Kidney capillary endothelial cell (primary cell): Measurements from ENCODE around the gene SLC19A3.
"Not testable (repeated sequence)": the region's sequence is repeated elsewhere in the genome, so short reads cannot be mapped to it uniquely, and the experiment has no call there.

Experiments
- DNase-seq: peaks from one replicate; pipeline ENCODE4 v3.0.0-alpha.2; 2018; ENCODE audit warnings: low spot score

Gene SLC19A3

DNA sequence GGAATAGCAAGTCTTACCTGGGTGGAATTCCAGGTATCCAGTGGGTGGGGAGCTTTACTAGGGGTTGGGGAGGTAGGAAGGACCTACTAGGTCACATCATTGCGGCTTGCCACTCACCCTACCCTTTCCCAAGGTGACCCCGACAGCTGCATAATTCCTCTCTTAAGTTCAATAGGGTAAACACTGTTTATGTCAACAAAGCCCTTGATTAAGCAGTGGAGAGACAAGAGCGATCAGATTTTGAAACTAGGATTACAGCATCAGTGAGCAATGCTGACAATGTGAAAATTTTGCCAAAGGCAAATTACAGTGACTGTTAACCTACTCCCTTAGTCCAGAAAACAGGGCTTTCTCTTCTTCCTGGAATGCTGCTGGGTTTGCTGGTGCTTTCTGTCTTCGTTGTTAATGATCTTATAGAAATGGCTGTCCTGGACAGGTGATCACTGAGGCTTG, 14.5 kb downstream of the SLC19A3 start:
- no peak for DNase-seq

DNA sequence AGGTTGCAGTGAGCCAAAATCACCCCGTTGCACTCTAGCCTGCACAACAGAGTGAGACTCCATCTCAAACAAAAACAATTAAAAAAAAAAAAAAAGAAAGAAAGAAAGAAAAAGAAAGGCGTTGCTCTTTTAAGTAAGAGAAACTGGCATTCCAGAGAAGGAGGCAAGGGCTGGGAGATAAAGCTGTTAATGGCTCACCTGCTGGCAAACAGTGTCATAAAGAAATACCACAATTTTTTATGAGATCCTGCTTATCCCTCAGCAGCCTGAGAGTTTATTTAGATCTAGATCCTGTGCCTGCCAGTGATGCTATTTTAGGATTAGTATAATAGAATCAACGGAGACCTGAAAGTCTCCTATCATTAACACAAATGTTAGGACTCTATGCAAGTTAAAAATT, 16.3 kb downstream of the SLC19A3 start:
- no peak for DNase-seq

DNA sequence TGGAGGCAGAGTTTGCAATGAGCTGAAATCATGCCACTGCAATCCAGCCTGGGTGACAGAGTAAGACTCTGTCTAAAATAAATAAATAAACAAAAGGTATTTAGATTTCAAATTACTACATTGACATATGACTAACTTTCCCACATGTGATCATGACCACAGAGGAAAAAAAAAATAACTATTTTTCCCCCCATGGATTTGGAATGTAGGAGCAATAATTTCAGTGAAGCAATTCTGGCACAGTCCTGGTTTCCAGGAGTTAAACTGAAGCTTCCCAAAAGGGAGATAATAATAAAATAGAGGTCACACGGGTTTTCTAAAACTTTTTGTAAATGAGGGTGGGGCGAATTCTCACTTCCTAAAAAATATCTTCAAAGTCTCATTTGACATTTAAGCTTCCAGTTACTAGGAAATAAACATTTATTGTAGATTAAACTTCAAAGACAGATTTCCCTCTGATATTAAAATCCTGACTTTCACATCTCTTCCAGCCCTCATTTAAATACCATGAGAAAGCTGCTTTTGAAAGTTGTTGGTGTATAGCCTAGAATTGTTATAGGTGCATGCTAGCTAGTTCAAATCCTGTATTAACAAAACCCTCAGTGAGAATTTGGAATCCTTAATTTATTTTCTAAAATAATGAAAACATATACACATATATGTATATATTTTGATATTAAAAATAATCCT, 20.7 kb downstream of the SLC19A3 start:
- no peak for DNase-seq

DNA sequence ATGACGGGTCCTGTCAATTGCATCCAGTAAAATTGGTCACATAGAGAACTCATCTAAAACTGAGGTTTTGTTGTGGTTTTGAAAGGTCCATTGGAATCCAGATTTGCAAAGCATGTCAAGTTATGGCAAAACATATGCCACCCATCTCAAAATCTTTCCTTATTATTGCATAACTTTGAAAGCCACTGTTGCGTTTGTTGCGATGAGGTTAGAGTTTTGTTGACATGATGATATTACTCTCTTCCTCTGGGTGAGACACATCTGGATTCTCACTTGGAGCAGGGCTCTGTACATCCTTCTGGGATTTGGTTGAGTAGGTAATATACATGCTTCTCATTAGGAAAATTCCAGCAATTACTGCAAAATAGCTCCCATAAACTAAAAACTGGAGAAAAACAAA, 30.6 kb downstream of the SLC19A3 start:
- no peak for DNase-seq

DNA sequence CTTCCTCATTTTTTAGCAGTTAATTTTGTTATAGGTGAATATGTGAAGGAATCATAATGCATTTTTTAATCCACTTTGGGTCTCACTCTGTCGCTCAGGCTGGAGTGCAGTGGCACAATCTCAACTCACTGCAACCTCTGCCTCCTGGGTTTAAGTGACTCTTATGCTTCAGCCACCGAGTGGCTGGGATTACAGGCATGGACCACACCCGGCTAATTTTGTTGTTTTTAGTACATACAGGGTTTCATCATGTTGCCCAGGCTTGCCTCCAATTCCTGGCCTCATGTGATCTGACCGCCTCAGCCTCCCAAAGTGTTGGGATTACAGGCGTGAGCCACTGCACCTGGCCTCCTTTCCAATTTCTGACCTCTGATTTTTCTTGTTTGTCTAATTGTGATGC, 33.6 kb downstream of the SLC19A3 start:
- no peak for DNase-seq

DNA sequence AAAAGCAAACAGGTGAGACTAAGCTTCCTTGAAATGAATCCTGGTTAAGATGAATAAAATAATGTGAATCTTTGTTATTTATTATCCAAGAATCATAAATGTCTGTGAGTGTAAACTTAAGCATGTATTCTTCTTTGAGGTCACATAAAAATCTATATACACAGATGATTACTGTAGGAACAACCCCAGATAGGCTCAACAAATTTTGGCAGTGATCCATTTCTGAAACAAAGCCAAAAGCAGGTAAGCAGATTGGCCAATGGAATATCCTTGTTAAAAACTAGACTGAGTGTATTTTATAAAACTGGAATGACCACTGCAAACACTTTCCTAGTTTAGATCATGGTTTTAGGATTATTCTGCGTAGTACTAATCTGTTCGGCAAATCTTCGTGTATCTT, 39.9 kb downstream of the SLC19A3 start:
- DNase-seq = no peak

DNA sequence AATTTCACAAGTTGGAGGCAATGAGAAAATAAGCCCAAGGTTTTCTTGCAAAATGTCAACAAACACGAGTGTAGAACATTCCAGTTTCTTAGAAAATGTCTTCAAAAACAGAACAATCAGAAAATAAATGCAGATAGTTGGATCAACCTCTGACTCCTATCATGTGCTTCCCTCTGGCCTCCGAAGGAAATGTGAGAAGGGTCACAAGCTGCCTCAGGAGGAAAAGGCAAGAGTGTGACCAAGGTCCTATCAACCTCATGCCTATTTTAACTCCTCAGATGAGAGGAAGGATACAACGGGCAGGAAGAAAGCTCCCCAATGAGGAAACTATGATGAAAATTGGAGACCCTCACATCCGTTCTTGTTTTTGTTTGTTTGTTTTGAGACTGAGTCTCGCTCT, 43.3 kb downstream of the SLC19A3 start:
- no peak for DNase-seq

DNA sequence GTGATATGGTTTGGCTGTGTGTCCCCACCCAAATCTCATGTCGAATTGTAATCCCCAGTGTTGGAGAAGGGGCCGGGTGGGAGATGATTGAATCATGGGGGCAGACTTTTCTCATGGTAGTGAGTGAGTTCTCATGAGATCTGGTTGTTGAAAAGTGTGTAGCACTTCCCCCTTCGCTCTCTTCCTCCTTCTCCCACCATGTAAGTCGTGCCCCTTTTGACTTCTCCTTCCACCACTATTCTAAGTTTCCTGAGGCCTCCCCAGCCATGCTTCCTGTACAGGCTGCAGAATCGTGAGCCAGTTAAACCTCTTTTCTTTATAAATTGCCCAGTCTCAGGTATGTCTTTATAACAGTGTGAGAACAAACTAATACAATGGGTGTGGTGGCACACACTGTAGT, 44.2 kb downstream of the SLC19A3 start:
- not testable (repeated sequence) for DNase-seq

DNA sequence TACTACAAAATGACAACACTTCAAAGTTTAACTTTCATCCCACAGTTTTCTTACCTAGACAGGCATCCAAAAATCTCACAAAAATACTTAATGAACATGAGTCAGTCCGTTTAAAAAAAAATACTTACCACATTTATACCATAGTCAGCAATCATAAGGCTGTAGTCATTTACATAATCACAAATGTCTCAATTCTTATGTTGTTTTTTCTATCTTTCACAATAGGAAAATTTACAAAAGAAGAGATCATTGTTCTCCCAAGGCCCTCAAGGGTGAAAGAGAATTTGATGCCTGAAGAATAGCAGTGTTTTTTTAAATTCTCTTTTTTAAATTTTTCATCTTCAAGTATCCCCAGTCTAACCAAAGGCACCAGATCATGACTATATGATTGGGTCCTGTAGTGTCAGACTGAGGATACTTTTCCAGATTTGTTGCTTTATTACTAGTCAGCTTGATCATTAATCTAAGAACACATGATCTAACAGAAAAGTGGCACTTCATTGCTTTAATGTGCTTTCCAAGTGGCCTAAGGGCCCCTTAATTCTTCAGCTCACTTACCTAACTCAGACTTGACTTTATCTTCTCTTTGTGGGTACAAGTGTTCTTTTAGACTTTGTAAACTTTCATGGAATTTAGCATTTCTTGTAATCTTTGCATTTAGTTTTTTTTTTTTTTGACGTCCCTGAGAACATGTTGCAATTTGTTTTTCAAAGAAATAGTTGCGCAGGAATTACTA, 46.5 kb downstream of the SLC19A3 start:
- no peak for DNase-seq

DNA sequence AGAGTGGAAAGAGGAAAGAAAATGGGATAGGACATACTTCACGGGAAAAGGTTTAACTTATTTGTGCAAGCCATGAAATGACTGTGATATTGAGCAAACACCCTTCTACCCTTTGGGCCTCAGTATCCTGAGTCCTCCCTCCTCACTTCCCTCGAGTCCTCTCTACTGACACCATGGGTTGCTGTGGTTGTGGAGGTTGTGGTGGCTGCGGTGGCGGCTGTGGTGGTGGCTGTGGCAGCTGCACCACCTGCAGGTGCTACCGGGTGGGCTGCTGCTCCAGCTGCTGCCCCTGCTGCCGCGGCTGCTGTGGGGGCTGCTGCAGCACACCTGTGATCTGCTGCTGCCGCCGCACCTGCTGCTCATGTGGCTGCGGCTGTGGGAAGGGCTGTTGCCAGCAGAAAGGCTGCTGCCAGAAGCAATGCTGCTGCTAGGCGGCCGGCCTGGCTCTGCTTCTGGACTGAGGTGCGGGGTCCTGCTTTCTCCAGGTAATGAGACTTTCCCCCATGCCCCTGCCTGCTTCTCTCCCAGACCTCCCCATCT, 51.1 kb downstream of the SLC19A3 start, which contains the start of gene SCYGR5:
Gene SCYGR5, plus strand, starts transcription at position 174 of the 540 bp plus-strand sequence. Its CDS starts 0 bp downstream, at position 174.
- DNase-seq = not testable (repeated sequence)

DNA sequence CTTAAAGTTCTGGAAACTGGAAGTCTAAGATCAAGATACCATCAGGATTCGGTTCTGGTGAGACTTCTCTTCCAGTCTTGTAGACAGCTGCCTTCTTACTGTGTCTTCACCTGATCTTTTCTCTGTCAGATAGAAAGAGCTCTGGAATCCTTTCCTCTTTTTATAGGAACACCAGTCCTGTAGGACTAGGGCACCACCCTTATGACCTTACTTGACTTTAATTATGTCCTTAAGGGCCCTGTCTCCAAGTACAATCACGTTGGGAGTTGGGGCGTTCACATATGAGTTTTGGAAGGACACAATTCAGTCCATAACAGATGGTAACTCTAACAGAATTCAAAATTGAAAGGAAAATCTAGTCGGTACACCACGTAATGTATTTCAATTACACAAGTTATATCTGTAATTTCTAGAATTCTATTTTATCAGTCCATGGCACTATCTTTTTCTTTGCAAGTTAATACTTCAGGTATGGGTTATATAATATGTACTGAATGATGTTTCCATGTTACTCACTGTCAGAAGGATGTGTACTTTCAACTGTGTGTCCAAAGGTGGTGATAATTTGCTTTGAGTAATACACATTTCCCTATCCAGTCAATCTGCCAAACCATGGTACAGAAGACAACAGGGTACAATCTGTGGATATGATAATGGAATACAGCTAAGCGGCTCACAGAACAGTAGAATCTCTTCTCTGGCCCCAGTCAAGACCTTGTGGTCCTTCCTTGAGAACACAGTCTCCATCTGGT, 52.5 kb downstream of the SLC19A3 start:
- no peak for DNase-seq

DNA sequence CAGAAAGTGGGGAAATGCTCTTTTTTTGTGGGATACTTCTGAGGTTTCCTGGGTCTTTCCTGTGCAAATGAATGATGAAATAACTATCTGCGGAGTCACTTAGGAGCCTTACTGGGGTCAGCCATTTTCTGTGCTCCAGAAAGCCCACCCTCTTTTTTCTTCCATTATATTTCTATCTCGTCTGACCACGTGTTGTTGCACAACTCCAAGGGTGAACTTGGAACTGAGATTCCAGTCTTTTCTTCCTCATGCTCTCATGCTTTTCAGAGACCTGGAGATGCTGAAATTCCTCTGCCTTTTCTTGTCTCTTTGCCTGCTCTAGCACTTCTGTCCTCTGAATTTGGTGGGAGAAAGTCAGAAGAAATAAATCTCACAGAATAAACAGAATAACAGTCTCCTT, 56.0 kb downstream of the SLC19A3 start:
- no peak for DNase-seq

DNA sequence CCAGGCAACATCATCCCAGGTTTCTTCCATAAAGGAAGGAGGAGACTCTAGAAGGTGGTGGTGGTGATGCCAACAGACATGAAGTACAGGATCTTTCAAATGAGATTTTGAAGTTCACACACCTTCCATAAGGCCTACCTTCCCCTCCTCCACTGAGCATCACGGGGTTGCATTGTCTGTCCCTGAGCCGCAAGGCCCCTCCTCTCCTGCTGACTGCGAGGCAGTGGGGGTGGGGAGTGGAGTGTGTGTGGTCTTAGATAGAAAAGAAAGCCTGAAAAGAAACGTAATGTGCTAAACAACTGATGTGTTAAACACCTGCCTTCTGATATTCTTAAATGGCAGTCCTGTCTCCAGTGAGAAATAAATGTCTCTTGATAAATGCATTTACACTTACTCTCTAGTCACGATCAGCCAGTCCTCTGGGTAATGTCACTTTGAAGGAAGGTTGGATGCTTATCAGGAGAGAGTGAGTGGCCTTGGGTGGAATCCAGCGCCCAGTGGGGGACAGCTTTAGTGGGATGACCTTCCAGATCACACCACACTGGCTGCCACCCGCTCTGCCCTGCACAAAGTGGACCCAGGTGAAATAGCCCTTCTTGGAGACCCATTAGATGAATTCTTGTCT, 56.7 kb downstream of the SLC19A3 start:
- no peak for DNase-seq

DNA sequence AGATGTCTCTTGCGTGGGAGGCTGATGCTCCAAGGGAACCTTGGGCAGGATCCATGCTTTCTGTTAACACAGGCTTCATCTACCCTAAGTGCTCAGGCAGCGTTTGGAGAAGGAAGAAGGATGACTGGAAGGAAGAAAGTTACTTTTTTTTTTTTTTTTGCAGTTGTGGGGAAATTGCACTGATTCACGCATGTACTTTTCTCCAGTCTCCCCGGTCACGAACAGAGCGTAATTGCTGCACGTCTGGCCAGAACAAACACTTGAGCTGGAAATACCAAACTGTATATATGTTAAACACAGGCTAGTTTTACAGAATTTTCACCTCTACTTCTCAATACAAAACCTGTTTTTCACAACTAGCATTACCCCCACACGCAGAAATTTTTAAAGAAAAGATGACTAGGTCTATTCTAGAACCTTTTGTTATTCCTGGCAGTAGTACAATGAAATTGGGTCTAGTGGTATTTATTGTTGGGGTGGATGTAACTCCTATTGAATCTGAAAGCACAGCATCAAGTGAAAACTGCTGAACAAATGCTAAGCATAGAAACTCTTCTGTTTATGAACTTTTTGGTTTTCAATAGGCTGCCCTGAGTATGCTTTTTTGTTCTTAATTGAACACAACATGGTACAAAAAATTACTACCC, 60.5 kb downstream of the SLC19A3 start:
- DNase-seq = no peak

DNA sequence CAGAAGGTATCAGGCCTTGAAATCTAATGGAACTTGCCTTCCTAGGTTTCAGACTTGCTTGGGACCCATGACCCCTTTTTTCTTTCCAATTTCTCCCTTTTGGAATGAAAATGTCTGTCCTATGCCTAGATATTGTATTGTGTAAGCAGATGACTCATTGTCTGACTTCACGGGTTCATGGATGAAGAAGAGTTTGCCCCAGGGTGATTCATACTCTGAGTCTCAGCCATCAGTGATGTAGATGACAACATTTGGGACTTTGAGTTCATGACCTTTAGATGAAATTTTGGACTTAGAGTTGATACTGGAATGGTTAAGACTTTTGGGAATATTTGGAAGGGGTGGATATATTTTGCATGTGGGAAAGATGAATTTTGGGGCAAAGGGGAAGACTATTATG, 62.4 kb downstream of the SLC19A3 start:
- DNase-seq = peak; percentile 70

DNA sequence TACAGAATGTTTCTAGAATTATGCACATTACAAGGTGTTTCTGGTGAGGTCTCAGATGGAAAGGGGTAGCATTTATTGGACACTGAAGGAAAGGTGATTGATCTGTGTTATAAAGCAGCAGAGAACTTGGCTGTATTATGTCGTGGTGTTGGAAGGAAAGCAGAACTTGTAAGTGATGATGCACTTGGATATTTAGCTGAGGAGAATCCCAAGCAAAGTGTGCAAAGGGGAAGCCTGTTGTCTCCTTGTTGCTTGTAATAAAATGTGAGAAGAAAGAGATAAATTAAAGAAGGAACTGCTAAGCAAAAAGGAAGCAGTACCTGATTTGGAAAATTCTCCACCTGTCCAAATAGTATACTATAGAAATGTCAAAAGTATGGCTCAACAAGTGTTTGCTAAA, 63.4 kb downstream of the SLC19A3 start:
- DNase-seq = no peak

DNA sequence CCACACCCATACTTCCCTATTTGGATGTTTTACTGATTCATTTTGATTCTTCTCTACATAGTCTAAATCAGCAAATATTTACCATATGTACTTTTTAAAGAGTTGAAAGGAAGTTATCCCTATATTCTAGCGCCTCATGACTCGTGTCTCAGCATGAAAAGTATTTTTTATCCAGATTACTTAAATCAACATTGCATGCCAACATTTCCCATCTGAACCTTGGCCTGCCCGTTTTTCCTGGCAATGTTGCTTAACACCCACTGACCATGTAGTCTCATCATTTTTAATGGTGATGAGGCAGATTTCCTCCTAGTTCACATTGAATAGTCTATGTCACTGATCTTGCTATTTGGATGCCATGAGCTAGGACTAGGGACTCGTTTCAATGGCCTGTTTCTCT, 64.4 kb downstream of the SLC19A3 start:
- DNase-seq = no peak

DNA sequence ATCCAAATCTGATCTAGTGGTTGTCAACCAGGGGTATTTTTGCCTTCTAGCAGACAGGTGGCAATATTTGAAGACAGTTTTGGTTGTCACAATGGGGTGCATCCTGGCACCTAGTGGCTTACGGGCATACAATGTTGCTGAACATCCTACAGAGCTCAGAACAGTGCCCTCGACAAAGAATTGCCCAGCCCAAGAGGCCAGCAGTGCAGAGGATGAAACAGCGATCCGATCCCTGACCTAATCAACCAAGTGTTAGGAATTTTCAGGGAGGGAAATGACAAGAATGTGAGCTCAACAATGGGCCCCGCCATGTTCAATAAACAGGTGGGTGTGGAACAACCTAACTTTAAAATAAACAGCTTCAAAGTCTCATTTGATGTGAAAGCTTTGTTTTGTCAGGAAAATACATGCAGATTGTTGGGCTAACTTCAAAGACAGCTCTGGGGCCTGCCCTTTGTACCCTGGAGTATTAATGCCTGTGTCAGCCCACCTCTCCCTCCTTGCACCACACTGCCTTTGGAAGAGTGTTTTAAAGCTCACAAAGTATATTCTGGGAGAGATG, 73.8 kb downstream of the SLC19A3 start:
- DNase-seq = no peak

DNA sequence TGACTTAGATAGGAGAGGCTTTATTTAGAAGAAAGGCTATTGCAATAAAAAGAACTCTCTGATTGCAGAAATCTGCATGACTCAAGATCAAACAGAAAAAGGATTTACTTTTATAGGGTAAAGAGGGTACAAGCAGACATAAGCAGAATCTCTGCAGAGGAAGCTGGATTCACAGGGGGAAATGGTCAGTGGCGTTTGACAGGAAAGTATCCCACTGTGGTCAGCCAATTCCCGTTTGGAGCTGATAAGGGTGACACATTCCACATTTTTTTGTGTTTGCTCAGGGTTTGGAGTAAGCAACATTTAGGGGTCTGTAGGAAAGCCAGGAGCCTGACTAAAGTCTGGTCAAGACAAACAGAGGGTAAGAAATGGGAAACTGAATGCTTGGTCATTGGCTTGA, 75.2 kb downstream of the SLC19A3 start:
- no peak for DNase-seq

DNA sequence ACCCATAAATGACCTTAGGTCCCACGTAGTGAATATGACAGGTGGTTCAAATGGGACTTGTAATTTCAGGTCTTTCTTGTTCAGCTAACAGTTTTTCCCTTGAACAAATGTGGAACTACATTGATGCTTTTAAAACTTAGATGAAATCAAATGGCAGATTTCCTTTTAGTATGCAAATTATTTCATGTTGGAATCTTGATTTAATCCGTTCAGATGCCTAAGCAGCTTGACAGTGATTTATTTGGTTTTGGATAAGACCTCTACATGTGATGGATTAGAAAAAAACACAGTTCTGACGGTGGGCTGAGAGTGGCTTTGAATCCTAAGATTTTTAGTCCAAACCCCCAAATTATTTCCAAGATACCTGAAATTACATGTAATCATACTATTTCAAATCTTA, 83.6 kb downstream of the SLC19A3 start:
- no peak for DNase-seq
